HepG2 (cell line): Measurements from ENCODE around the gene CST4. TPM values are rescaled to one million over a fixed set of nuclear protein-coding genes. Genes with fewer than 3 reads are reported as not detected.

ENCODE experiments used
- ARID5B ChIP-seq: IDR thresholded peaks from 2 replicates; pipeline ENCODE4 v1.4.0; 2020; ENCODE audit warnings: mild to moderate bottlenecking, missing genetic modification reagents
- CC2D1A ChIP-seq: sonication (generic); formaldehyde crosslinking; IDR thresholded peaks from 2 replicates; pipeline ENCODE4 v1.8.1; 2023; ENCODE audit warnings: mild to moderate bottlenecking, missing genetic modification reagents
- CCAR2 ChIP-seq: fragments of 200-400 bp; formaldehyde crosslinking; optimal IDR thresholded peaks from 2 replicates; pipeline ENCODE3; 2018; ENCODE audit warnings: low read depth, mild to moderate bottlenecking, low read length, moderate library complexity
- ELF1 ChIP-seq: sonication (generic); formaldehyde crosslinking; IDR thresholded peaks from 2 replicates; pipeline ENCODE4 v1.4.0; 2020; ENCODE audit warnings: missing genetic modification reagents
- ESRRA ChIP-seq: sonication (generic); formaldehyde crosslinking; IDR thresholded peaks from 2 replicates; pipeline ENCODE4 v1.5.1; 2020; ENCODE audit warnings: mild to moderate bottlenecking, low read depth, missing genetic modification reagents
- FOXK2 ChIP-seq: fragments of 450-650 bp; IDR thresholded peaks from 2 replicates; pipeline ENCODE4 v1.6.1; 2016
- IKZF1 ChIP-seq: fragments of 450-650 bp; IDR thresholded peaks from 2 replicates; pipeline ENCODE4 v1.7.1; 2016
- KAT7 ChIP-seq: IDR thresholded peaks from 2 replicates; pipeline ENCODE4 v1.6.1; 2018; ENCODE audit warnings: borderline replicate concordance, missing compliant biosample characterization
- MATR3 ChIP-seq: sonication (generic); formaldehyde crosslinking; IDR thresholded peaks from 2 replicates; pipeline ENCODE4 v1.4.0; 2020; ENCODE audit warnings: missing genetic modification reagents
- MXI1 ChIP-seq: IDR thresholded peaks from 3 replicates; pipeline ENCODE4 v1.6.1; 2012; ENCODE audit warnings: low read depth, low read length, inconsistent platforms, borderline replicate concordance
- NCOA5 ChIP-seq: sonication (generic); formaldehyde crosslinking; IDR thresholded peaks from 2 replicates; pipeline ENCODE4 v1.4.0; 2020; ENCODE audit warnings: missing genetic modification reagents
- NFATC3 ChIP-seq: sonication (generic); formaldehyde crosslinking; IDR thresholded peaks from 2 replicates; pipeline ENCODE4 v1.5.1; 2020; ENCODE audit warnings: mild to moderate bottlenecking, missing genetic modification reagents
- POLR2G ChIP-seq: fragments of 200-400 bp; formaldehyde crosslinking; IDR thresholded peaks from 2 replicates; pipeline ENCODE4 v1.6.1; 2018; ENCODE audit warnings: mild to moderate bottlenecking, low read depth, low read length, moderate library complexity
- SP4 ChIP-seq: sonication (generic); formaldehyde crosslinking; IDR thresholded peaks from 2 replicates; pipeline ENCODE4 v1.8.1; 2023; ENCODE audit warnings: mild to moderate bottlenecking, missing genetic modification reagents
- SRY ChIP-seq: sonication (generic); formaldehyde crosslinking; IDR thresholded peaks from 2 replicates; pipeline ENCODE4 v1.8.0; 2022; ENCODE audit warnings: mild to moderate bottlenecking, missing genetic modification reagents
- SUZ12 ChIP-seq: fragments of 150-350 bp; IDR thresholded peaks from 2 replicates; pipeline ENCODE4 v1.6.1; 2014; ENCODE audit warnings: low read depth, low read length
- TBL1XR1 ChIP-seq: fragments of 150-350 bp; IDR thresholded peaks from 2 replicates; pipeline ENCODE4 v1.6.1; 2014; ENCODE audit warnings: borderline replicate concordance, low read length; ENCODE audit not compliant: partially characterized antibody
- TFAP4 ChIP-seq: sonication (generic); IDR thresholded peaks from 2 replicates; pipeline ENCODE4 v1.6.1; 2016; ENCODE audit warnings: low read depth, borderline replicate concordance
- ZBTB7A ChIP-seq: sonication (generic); formaldehyde crosslinking; IDR thresholded peaks from 2 replicates; pipeline ENCODE4 v1.8.0; 2022; ENCODE audit warnings: mild to moderate bottlenecking, missing genetic modification reagents
- ZMYM4 ChIP-seq: sonication (generic); formaldehyde crosslinking; IDR thresholded peaks from 2 replicates; pipeline ENCODE4 v1.8.1; 2023; ENCODE audit warnings: mild to moderate bottlenecking, missing genetic modification reagents
- ZNF350 ChIP-seq: sonication (generic); formaldehyde crosslinking; IDR thresholded peaks from 2 replicates; pipeline ENCODE4 v1.4.0; 2020; ENCODE audit warnings: mild to moderate bottlenecking, low read depth, missing genetic modification reagents, borderline replicate concordance
- ZNF468 ChIP-seq: sonication (generic); formaldehyde crosslinking; IDR thresholded peaks from 2 replicates; pipeline ENCODE4 v1.8.0; 2022; ENCODE audit warnings: mild to moderate bottlenecking, moderate library complexity, missing genetic modification reagents
- ZNF713 ChIP-seq: sonication (generic); formaldehyde crosslinking; IDR thresholded peaks from 2 replicates; pipeline ENCODE4 v1.4.0; 2020; ENCODE audit warnings: mild to moderate bottlenecking, missing genetic modification reagents
- ZNF800 ChIP-seq: sonication (generic); formaldehyde crosslinking; IDR thresholded peaks from 2 replicates; pipeline ENCODE4 v1.4.0; 2020; ENCODE audit warnings: missing genetic modification reagents
- ZNF850 ChIP-seq: sonication (generic); formaldehyde crosslinking; conservative IDR thresholded peaks from 2 replicates; pipeline ENCODE4 v1.9.0; 2021; ENCODE audit warnings: mild to moderate bottlenecking, missing genetic modification reagents
- polyA plus RNA-seq, 8 experiments: library from polyadenylated mRNA; depleted of rRNA in 3 of 8; stranded (reverse) in 7 of 8; unstranded in 1 of 8; fragments of >200 nt; fragmentation: Illumina TruSeq in 4 of 8; extraction: Trizol in 4 of 8; gene quantifications; 2 replicates each; pipeline versions ENCODE4 v1.2.1 to v1.2.3, GENCODE V29; 2011 to 2016; ENCODE audit warnings: low read depth in 4 of 8, missing spikeins in 1 of 8, mixed read lengths in 1 of 8; ENCODE audit not compliant: insufficient read depth in 1 of 8
- total RNA-seq, 5 experiments: library from RNA; depleted of rRNA; stranded (reverse); fragments of >200 nt; fragmentation: Illumina TruSeq; extraction: Trizol; gene quantifications; 2 replicates each; pipeline ENCODE4 v1.2.3, GENCODE V29; 2016; ENCODE audit warnings: low read depth in 1 of 5
- TF ChIP-seq, protein P1 (sequence below): sonication (generic); formaldehyde crosslinking; IDR thresholded peaks from 2 replicates; pipeline ENCODE4 v1.8.1; 2023; ENCODE audit warnings: mild to moderate bottlenecking, missing genetic modification reagents

The CST4 gene
- total and polyA plus RNA-seq, 2 of the 13 experiments (the other 11 are each of a cell fraction or from before 2014, with no cell fraction given): not detected

- TF ChIP-seq TFAP4 (peak; percentile 36; the same call in 1 of the 2 replicates), ZNF350 (CRISPR knock-in tag) (no peak), SUZ12 (no peak), SP4 (CRISPR knock-in tag) (peak; percentile 29; the same call in 1 of the 2 replicates), CC2D1A (CRISPR knock-in tag) (no peak), ZBTB7A (CRISPR knock-in tag) (peak; percentile 34), POLR2G (peak; percentile 81), ZNF713 (CRISPR knock-in tag) (no peak), IKZF1 (no peak), ESRRA (CRISPR knock-in tag) (no peak; the same call in 1 of the 2 replicates), FOXK2 (peak; percentile 45; the same call in 1 of the 2 replicates), SRY (CRISPR knock-in tag) (no peak), MXI1 (no peak), NCOA5 (CRISPR knock-in tag) (no peak), TBL1XR1 (peak; percentile 49), NFATC3 (CRISPR knock-in tag) (no peak), CCAR2 (no peak), KAT7 (CRISPR knock-in tag) (no peak; the same call in 1 of the 2 replicates), MATR3 (no peak), ZNF800 (CRISPR knock-in tag) (no peak), ZNF850 (no peak), ZNF468 (no peak), ZMYM4 (CRISPR knock-in tag) (peak; percentile 73), ELF1 (CRISPR knock-in tag) (no peak), ARID5B (CRISPR knock-in tag) (peak; percentile 59)
- TF ChIP-seq, protein P1, sequence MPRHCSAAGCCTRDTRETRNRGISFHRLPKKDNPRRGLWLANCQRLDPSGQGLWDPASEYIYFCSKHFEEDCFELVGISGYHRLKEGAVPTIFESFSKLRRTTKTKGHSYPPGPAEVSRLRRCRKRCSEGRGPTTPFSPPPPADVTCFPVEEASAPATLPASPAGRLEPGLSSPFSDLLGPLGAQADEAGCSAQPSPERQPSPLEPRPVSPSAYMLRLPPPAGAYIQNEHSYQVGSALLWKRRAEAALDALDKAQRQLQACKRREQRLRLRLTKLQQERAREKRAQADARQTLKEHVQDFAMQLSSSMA (CRISPR knock-in tag): no peak
Observed at GRCh38 chr20:23658989-23659609, 29.7 kb downstream of the CST4 start (continued).
